CD4-positive, alpha-beta T cell (primary cell): ENCODE data around the gene LCMT2. TPM values are rescaled to one million over a fixed set of nuclear protein-coding genes. Genes with fewer than 3 reads are reported as not detected.

Experiments
- ATAC-seq: fragments of 200-7000 bp; cut with Tn5 transposase; one replicate; pipeline ENCODE4 v1.10.0; 2022; ENCODE audit warnings: mild to moderate bottlenecking; ENCODE audit not compliant: poor library complexity
- CTCF ChIA-PET: fragments of 350-600 bp; sonication (Branson Sonifier 250); formaldehyde crosslinking; loops from one replicate; lab custom pipeline; 2021; ENCODE audit warnings: antibody characterized with exemption, inconsistent platforms; lab: Charles Lee
- POLR2A ChIA-PET: fragments of 350-600 bp; sonication (Branson Sonifier 250); formaldehyde crosslinking; loops from one replicate; lab custom pipeline; 2021; ENCODE audit warnings: antibody characterized with exemption, inconsistent platforms; lab: Charles Lee
- DNase-seq, 14 experiments: peaks; one replicate each; pipeline ENCODE4 v3.0.0-alpha.2; 2013 to 2020; ENCODE audit warnings: mixed read lengths in 2 of 14
- H3K27ac ChIP-seq, 2 donors: one replicate each; pipeline versions ENCODE4 v1.5.1 to v1.7.0; 2013; ENCODE audit warnings: low read length in 2 of 2, low read depth in 1 of 2, mild to moderate bottlenecking in 1 of 2
- H3K27me3 ChIP-seq, 2 experiments: 1 replicate in 1 of 2; 2 replicates in 1 of 2; pipeline versions ENCODE4 v1.6.1 to v1.7.0; 2013; ENCODE audit warnings: low read length in 2 of 2, control low read depth in 1 of 2, mild to moderate bottlenecking in 1 of 2, moderate library complexity in 1 of 2; ENCODE audit not compliant: insufficient read depth in 2 of 2, control insufficient read depth in 1 of 2
- H3K36me3 ChIP-seq: one replicate; pipeline ENCODE4 v1.6.1; 2013; ENCODE audit warnings: low read length, control low read depth; ENCODE audit not compliant: insufficient read depth
- H3K4me1 ChIP-seq: one replicate; pipeline ENCODE4 v1.6.1; 2013; ENCODE audit warnings: low read length, control low read depth; ENCODE audit not compliant: insufficient read depth
- H3K4me3 ChIP-seq: one replicate; pipeline ENCODE4 v1.5.1; 2013; ENCODE audit warnings: mild to moderate bottlenecking, low read length, moderate library complexity
- H3K9me3 ChIP-seq, 2 experiments: 1 replicate in 1 of 2; 2 replicates in 1 of 2; pipeline versions ENCODE4 v1.6.1 to v1.7.0; 2013; ENCODE audit warnings: low read length in 2 of 2, mild to moderate bottlenecking in 2 of 2, control low read depth in 1 of 2, moderate library complexity in 1 of 2; ENCODE audit not compliant: control insufficient read depth in 1 of 2, insufficient read depth in 1 of 2
- H3K27ac Mint-ChIP-seq: one replicate; pipeline ENCODE4 v1.8.0; 2020; ENCODE audit warnings: mixed read lengths
- H3K27me3 Mint-ChIP-seq: one replicate; pipeline ENCODE4 v1.8.0; 2021; ENCODE audit warnings: mixed read lengths
- H3K36me3 Mint-ChIP-seq: one replicate; pipeline ENCODE4 v1.8.0; 2021; ENCODE audit warnings: low read depth, mixed read lengths
- H3K4me1 Mint-ChIP-seq: one replicate; pipeline ENCODE4 v1.8.0; 2021; ENCODE audit warnings: low read depth, mixed read lengths
- H3K4me3 Mint-ChIP-seq: one replicate; pipeline ENCODE4 v1.8.0; 2020; ENCODE audit warnings: mild to moderate bottlenecking, mixed read lengths
- H3K9me3 Mint-ChIP-seq: one replicate; pipeline ENCODE4 v1.8.0; 2020; ENCODE audit warnings: mixed read lengths
- intact Hi-C, 2 experiments: fragments of 100-400 bp; cut with DNase I in 1 of 2; cut with micrococcal nuclease in 1 of 2; formaldehyde crosslinking; loops; one replicate each; pipeline versions ENCODE4 v1.15.1 to v1.9.0; 2023 to 2025; cut with DNase I, micrococcal nuclease
- total RNA-seq, 174 experiments: library from RNA in 2 of 174; stranded (reverse) in 2 of 174; gene quantifications; one replicate each; pipeline ENCODE4 v1.2.3 and lab custom pipeline; 2021 to 2026
- TF ChIP-seq, protein P1 (sequence below): fragments of 200-600 bp; IDR thresholded peaks from one replicate; pipeline ENCODE4 v1.8.0; 2022; ENCODE audit warnings: antibody characterized with exemption, mild to moderate bottlenecking

Gene LCMT2
- total RNA-seq, 2 experiments from 2014 or later = 5.8 to 5.9 TPM

DNA sequence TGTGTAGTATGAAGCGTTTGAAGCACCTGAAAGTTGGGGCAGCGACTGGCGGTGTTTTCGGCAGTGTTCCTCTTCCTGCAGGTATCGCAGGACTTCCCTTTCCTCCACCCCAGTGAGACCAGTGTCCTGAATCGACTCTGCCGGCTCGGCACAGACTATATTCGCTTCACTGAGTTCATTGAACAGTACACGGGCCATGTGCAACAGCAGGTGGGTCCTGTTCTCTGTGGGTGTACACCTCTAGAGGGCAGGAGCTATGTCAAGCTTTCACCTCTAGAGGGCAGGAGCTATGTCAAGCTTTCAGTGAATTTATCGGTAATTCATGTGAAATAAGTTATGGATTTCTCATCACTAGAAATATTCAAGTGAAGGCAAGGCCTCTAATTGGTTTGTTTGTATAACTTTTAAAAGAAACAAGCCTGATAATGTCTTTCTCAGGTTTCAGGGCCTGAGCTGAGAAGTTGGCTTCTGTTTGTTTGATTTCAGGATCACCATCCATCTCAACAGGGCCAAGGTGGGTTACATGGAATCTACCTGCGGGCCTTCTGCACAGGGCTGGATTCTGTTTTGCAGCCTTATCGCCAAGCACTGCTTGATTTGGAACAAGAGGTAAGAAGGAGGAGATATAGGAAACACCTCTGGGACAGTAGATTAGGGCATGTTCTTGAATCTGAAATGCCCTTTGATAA, 45.8 kb upstream of the LCMT2 start:
- DNase-seq = peak in 13 of 14 experiments; percentile 6 to 67 (median 15)
- Mint-ChIP-seq H3K36me3 (peaks cover 56% of the 10 kb centered on the region), H3K4me3 (peak overlapping the region; percentile 50), H3K27ac (no peak overlapping the region), H3K27me3 (no peaks in the 10 kb centered on the region), H3K4me1 (peaks cover 28% of the 10 kb centered on the region), H3K9me3 (no peaks in the 10 kb centered on the region)
- CTCF ChIA-PET = interaction anchor here (0.8 to 2.4 kb wide), 3 partner anchors 13 to 139 kb away, joined by 3 to 6 read pairs (median 4); no protein-coding TSS in a partner anchor
- Histone ChIP-seq H3K27me3 (no peaks in the 10 kb centered on the region), H3K4me1 (peaks cover 16% of the 10 kb centered on the region), H3K27ac (no peak overlapping the region), H3K36me3 (peaks cover 31% of the 10 kb centered on the region), H3K4me3 (no peak overlapping the region), H3K9me3 (no peaks in the 10 kb centered on the region)
- intact Hi-C loops = no loop called here
- POLR2A ChIA-PET = interaction anchor here (0.8 kb wide), 1 partner anchor 12 kb away, joined by 3 read pairs; no protein-coding TSS in a partner anchor
- peak; percentile 76 for ATAC-seq
- TF ChIP-seq, protein P1, sequence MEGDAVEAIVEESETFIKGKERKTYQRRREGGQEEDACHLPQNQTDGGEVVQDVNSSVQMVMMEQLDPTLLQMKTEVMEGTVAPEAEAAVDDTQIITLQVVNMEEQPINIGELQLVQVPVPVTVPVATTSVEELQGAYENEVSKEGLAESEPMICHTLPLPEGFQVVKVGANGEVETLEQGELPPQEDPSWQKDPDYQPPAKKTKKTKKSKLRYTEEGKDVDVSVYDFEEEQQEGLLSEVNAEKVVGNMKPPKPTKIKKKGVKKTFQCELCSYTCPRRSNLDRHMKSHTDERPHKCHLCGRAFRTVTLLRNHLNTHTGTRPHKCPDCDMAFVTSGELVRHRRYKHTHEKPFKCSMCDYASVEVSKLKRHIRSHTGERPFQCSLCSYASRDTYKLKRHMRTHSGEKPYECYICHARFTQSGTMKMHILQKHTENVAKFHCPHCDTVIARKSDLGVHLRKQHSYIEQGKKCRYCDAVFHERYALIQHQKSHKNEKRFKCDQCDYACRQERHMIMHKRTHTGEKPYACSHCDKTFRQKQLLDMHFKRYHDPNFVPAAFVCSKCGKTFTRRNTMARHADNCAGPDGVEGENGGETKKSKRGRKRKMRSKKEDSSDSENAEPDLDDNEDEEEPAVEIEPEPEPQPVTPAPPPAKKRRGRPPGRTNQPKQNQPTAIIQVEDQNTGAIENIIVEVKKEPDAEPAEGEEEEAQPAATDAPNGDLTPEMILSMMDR = peak; percentile 84

GRCh38 chr15:43370975-43371974, 40.9 kb upstream of the LCMT2 start, which contains the start of the genes TUBGCP4 and ZSCAN29:
TSS of gene TUBGCP4 (plus strand) at chr15:43371101. CDS start at chr15:43371355, 254 bp downstream.
TSS of gene ZSCAN29 (minus strand) at chr15:43371043. CDS start at chr15:43369913, 1,130 bp downstream.
- peaks cover 14% of the 10 kb centered on the region for H3K9me3 Mint-ChIP-seq
- TF ChIP-seq, protein P1 = peak; percentile 70
- H3K4me1 ChIP-seq = peaks cover 35% of the 10 kb centered on the region
- peaks cover 2 to 4% of the 10 kb centered on the region in 2 experiments for H3K9me3 ChIP-seq
- peaks cover 59% of the 10 kb centered on the region for H3K36me3 Mint-ChIP-seq
- peaks cover 57% of the 10 kb centered on the region for H3K4me1 Mint-ChIP-seq
- H3K27me3 Mint-ChIP-seq = no peaks in the 10 kb centered on the region
- peak within 1 kb of the TSS; percentile 36 to 46 for H3K27ac ChIP-seq
- H3K4me3 Mint-ChIP-seq = peak within 1 kb of the TSS; percentile 91
- ChIA-PET CTCF (interaction anchor here (1.2 to 1.3 kb wide), 3 partner anchors 9 to 25 kb away, joined by 3 to 4 read pairs (median 3); no protein-coding TSS in a partner anchor), POLR2A (interaction anchor here (0.6 to 4.4 kb wide), 9 partner anchors 7 to 1098 kb away, joined by 3 to 22 read pairs (median 3); partner anchors contain the start of genes GANC and TMEM87A)
- intact Hi-C loops = loop anchor here (2.0 to 5.0 kb wide), 2 partner anchors 39 to 40 kb away; partner anchors contain the start of gene LCMT2 (in 2 of the 2)
- DNase-seq (peak; percentile 36 to 86 (median 64)), ATAC-seq (peak; percentile 69)
- H3K27me3 ChIP-seq = no peaks in the 10 kb centered on the region
- peaks cover 17% of the 10 kb centered on the region for H3K36me3 ChIP-seq
- H3K4me3 ChIP-seq = peak within 1 kb of the TSS; percentile 90
- H3K27ac Mint-ChIP-seq = peak within 1 kb of the TSS; percentile 74
